Measurements from ENCODE around the gene TSPAN17.

TSPAN17 gene

GRCh38 chr5:176642675-176643490 lies 4.4 kb upstream of the TSPAN17 start:
- no peak for DNase-seq (ENCODE audit: low read depth)

- DNase-seq (ENCODE audit: low read depth): no peak
These were observed 3.6 kb upstream of the TSPAN17 start for GRCh38 chr5:176643491-176644219.

GRCh38 chr5:176644294-176644693 lies 3.0 kb upstream of the TSPAN17 start:
- DNase-seq (ENCODE audit: low read depth): no peak

GRCh38 chr5:176644878-176645670 lies 2.2 kb upstream of the TSPAN17 start:
- DNase-seq (ENCODE audit: low read depth): no peak

- no peak for DNase-seq (ENCODE audit: low read depth)
These were observed 1.1 kb upstream of the TSPAN17 start for GRCh38 chr5:176646049-176646706.

GRCh38 chr5:176646707-176647029 lies 616 bp upstream of the TSPAN17 start:
- no peak for DNase-seq (ENCODE audit: low read depth)

- no peak for DNase-seq (ENCODE audit: low read depth)
These were observed 674 bp downstream of the TSPAN17 start for GRCh38 chr5:176647843-176648473.

GRCh38 chr5:176648474-176649194 lies 1.4 kb downstream of the TSPAN17 start:
- DNase-seq (ENCODE audit: low read depth): no peak

GRCh38 chr5:176650354-176650884 lies 3.1 kb downstream of the TSPAN17 start:
- DNase-seq (ENCODE audit: low read depth): no peak

- no peak for DNase-seq (ENCODE audit: low read depth)
These were observed 4.2 kb downstream of the TSPAN17 start for GRCh38 chr5:176651472-176651980.

- no peak for DNase-seq (ENCODE audit: low read depth)
These were observed 4.9 kb downstream of the TSPAN17 start for GRCh38 chr5:176652136-176652535.

- peak; percentile 79 for DNase-seq (ENCODE audit: low read depth)
These were observed 6.4 kb downstream of the TSPAN17 start for GRCh38 chr5:176653401-176654385.

- DNase-seq (ENCODE audit: low read depth): no peak
These were observed 7.6 kb downstream of the TSPAN17 start for GRCh38 chr5:176654856-176655255.

GRCh38 chr5:176656467-176656990 lies 9.2 kb downstream of the TSPAN17 start:
- DNase-seq (ENCODE audit: low read depth): no peak

- peak; percentile 39 for DNase-seq (ENCODE audit: low read depth)
These were observed 10.8 kb downstream of the TSPAN17 start for GRCh38 chr5:176658007-176658599.

GRCh38 chr5:176658817-176659511 lies 11.7 kb downstream of the TSPAN17 start:
- DNase-seq (ENCODE audit: low read depth): no peak

GRCh38 chr5:176659512-176659839 lies 12.2 kb downstream of the TSPAN17 start:
- DNase-seq (ENCODE audit: low read depth): no peak

GRCh38 chr5:176659860-176660461 lies 12.7 kb downstream of the TSPAN17 start:
- DNase-seq (ENCODE audit: low read depth): no peak

Data from stimulated activated CD8-positive, alpha-beta memory T cell treated with anti-CD3 and anti-CD28 coated beads, Interleukin-4, amount 100 ng/mL, for 24 hours (primary cell).